OCI-LY1 (cell line): ENCODE measurements around the gene CDC45.

Experiments
- H2AFZ ChIP-seq: fragments of 200-600 bp; sonication (generic), shearing (Covaris generic); 2 replicates; pipeline ENCODE4 v1.6.0; 2014; ENCODE audit warnings: antibody characterized with exemption, mild to moderate bottlenecking, low read length
- H3F3A ChIP-seq: fragments of 200-600 bp; sonication (generic), shearing (Covaris generic); 2 replicates; pipeline ENCODE4 v1.6.0; 2014; ENCODE audit warnings: mild to moderate bottlenecking, antibody characterized with exemption, low read length, moderate library complexity; ENCODE audit not compliant: insufficient read depth
- H3K27ac ChIP-seq: fragments of 200-600 bp; sonication (generic); 2 replicates; pipeline ENCODE4 v1.5.1; 2014; ENCODE audit warnings: low read length, mixed run types, mild to moderate bottlenecking, low read depth; ENCODE audit not compliant: poor library complexity, severe bottlenecking
- H3K27me3 ChIP-seq: fragments of 200-600 bp; sonication (generic); 2 replicates; pipeline ENCODE4 v1.6.0; 2014; ENCODE audit warnings: antibody characterized with exemption, mild to moderate bottlenecking, low read length, moderate library complexity; ENCODE audit not compliant: insufficient read depth
- H3K36me3 ChIP-seq: fragments of 200-600 bp; sonication (generic); 2 replicates; pipeline ENCODE4 v1.6.1; 2014; ENCODE audit warnings: mild to moderate bottlenecking, antibody characterized with exemption, low read length, moderate library complexity, mixed read lengths; ENCODE audit not compliant: insufficient read depth
- H3K4me1 ChIP-seq: fragments of 200-600 bp; sonication (generic); 2 replicates; pipeline ENCODE4 v1.5.1; 2014; ENCODE audit warnings: mild to moderate bottlenecking, low read length, moderate library complexity; ENCODE audit not compliant: insufficient read depth, severe bottlenecking
- H3K4me2 ChIP-seq: fragments of 200-600 bp; sonication (generic), shearing (Covaris generic); 2 replicates; pipeline ENCODE4 v1.6.1; 2014; ENCODE audit warnings: low read length
- H3K4me3 ChIP-seq: fragments of 200-600 bp; sonication (generic); 2 replicates; pipeline ENCODE4 v1.5.1; 2014; ENCODE audit warnings: low read length, low read depth, mild to moderate bottlenecking, mixed read lengths; ENCODE audit not compliant: poor library complexity, severe bottlenecking
- H3K79me2 ChIP-seq: fragments of 200-600 bp; shearing (Covaris generic); 2 replicates; pipeline ENCODE4 v1.6.1; 2016; ENCODE audit warnings: mixed run types, low read length, mixed read lengths; ENCODE audit not compliant: insufficient read depth
- H3K9ac ChIP-seq: fragments of 200-600 bp; sonication (generic), shearing (Covaris generic); 2 replicates; pipeline ENCODE4 v1.6.1; 2014; ENCODE audit warnings: mild to moderate bottlenecking, low read length, mixed read lengths
- H3K9me2 ChIP-seq: fragments of 200-600 bp; sonication (generic), shearing (Covaris generic); 2 replicates; pipeline ENCODE4 v1.6.1; 2014; ENCODE audit warnings: low read depth, mild to moderate bottlenecking, low read length, mixed read lengths
- H3K9me3 ChIP-seq: fragments of 200-600 bp; shearing (Covaris generic); 2 replicates; pipeline ENCODE4 v1.6.1; 2014; ENCODE audit warnings: low read length, mixed read lengths
- H4K20me1 ChIP-seq: fragments of 200-600 bp; sonication (generic), shearing (Covaris generic); 2 replicates; pipeline ENCODE4 v1.6.0; 2016; ENCODE audit warnings: mild to moderate bottlenecking, low read length; ENCODE audit not compliant: insufficient read depth
- CTCF ChIP-seq: fragments of 200-600 bp; sonication (generic), shearing (Covaris generic); IDR thresholded peaks from 2 replicates; pipeline ENCODE4 v1.5.1; 2017; ENCODE audit warnings: mild to moderate bottlenecking, antibody characterized with exemption, low read length, moderate library complexity, mixed read lengths
- EZH2 ChIP-seq: fragments of 200-600 bp; sonication (generic), shearing (Covaris generic); IDR thresholded peaks from 2 replicates; pipeline ENCODE4 v1.8.0; 2017; ENCODE audit warnings: borderline replicate concordance, mixed run types, mild to moderate bottlenecking, antibody characterized with exemption, low read length, moderate library complexity, mixed read lengths

Gene CDC45

DNA sequence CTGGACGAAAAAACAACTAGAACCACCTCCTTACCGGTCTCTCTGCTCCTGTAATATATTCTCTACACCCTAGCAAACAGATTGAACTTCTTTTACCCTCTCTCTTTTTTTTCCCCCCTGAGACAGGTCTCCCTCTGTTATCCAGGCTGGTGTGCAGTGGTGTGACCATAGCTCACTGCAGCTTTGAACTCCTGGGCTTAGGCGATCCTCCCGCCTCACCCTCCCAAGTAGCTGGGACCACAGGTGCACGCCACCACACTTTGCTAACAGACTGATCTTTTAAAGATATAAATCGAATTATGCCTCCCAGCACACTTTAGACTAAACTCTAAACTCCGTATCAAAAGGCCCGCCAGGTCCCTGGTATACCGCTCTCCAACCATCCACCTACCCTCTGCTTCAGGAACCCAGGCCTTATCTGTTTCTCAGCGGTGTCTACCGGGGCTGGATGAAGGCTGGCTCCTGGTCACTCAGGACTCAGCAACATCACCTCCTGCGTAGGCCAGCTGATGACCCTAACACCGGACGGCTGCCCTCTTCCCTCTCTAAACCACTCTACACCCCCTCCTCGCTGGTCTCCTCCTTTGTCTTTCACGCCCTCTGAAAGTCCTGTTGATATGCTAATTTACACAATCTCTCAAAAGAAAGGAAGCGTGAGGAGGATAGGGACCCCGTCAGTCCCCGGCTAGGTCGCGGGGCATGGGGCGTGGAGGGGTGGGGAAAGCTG lies 33.0 kb upstream of the CDC45 start:
- Histone ChIP-seq H3K9ac (peak overlapping the region; percentile 83), H3K9me2 (no peaks in the 10 kb centered on the region), H4K20me1 (no peaks in the 10 kb centered on the region), H2AFZ (no peak overlapping the region), H3K4me3 (peak overlapping the region; percentile 77), H3K4me2 (peak overlapping the region; percentile 85), H3K36me3 (peaks cover 39% of the 10 kb centered on the region), H3F3A (no peaks in the 10 kb centered on the region), H3K27me3 (no peaks in the 10 kb centered on the region), H3K9me3 (no peaks in the 10 kb centered on the region), H3K27ac (no peak overlapping the region), H3K79me2 (peaks cover 24% of the 10 kb centered on the region), H3K4me1 (peaks cover 23% of the 10 kb centered on the region)
- TF ChIP-seq CTCF (no peak), EZH2 (no peak)

GRCh38 chr22:19447330-19448075 lies 32.2 kb upstream of the CDC45 start, which contains the start of gene C22orf39:
TSS of gene C22orf39 (minus strand) at chr22:19447711. CDS start at chr22:19447688, 23 bp downstream.
- Histone ChIP-seq H3K9me2 (no peaks in the 10 kb centered on the region), H3K79me2 (peaks cover 19% of the 10 kb centered on the region), H3K9ac (peak within 1 kb of the TSS; percentile 83), H3K27me3 (no peaks in the 10 kb centered on the region), H3K4me2 (peak within 1 kb of the TSS; percentile 85), H3K9me3 (no peaks in the 10 kb centered on the region), H3K4me3 (peak within 1 kb of the TSS; percentile 77), H3K27ac (peak within 1 kb of the TSS; percentile 78), H3F3A (no peaks in the 10 kb centered on the region), H3K4me1 (peaks cover 23% of the 10 kb centered on the region), H4K20me1 (no peaks in the 10 kb centered on the region), H2AFZ (no peak within 1 kb of the TSS), H3K36me3 (peaks cover 40% of the 10 kb centered on the region)
- TF ChIP-seq CTCF (no peak), EZH2 (no peak)

- no peak for TF ChIP-seq EZH2
- TF ChIP-seq CTCF, result no peak
- Histone ChIP-seq H3F3A (no peaks in the 10 kb centered on the region), H4K20me1 (no peaks in the 10 kb centered on the region), H2AFZ (no peak overlapping the region), H3K9ac (peak overlapping the region; percentile 83), H3K27ac (peak overlapping the region; percentile 78), H3K36me3 (peaks cover 42% of the 10 kb centered on the region), H3K9me2 (no peaks in the 10 kb centered on the region), H3K27me3 (no peaks in the 10 kb centered on the region), H3K4me1 (peaks cover 23% of the 10 kb centered on the region), H3K4me3 (peak overlapping the region; percentile 77), H3K4me2 (peak overlapping the region; percentile 85), H3K79me2 (peaks cover 19% of the 10 kb centered on the region), H3K9me3 (no peaks in the 10 kb centered on the region)
These were observed 31.6 kb upstream of the CDC45 start for GRCh38 chr22:19448076-19448607.
